Measurements from ENCODE around the gene DACT1. TPM values are rescaled to one million over a fixed set of nuclear protein-coding genes. Genes with fewer than 3 reads are reported as not detected.

The DACT1 gene
- total and polyA plus RNA-seq, 4 donors: 0.32 to 3.8 (median 1.6) TPM

DNA sequence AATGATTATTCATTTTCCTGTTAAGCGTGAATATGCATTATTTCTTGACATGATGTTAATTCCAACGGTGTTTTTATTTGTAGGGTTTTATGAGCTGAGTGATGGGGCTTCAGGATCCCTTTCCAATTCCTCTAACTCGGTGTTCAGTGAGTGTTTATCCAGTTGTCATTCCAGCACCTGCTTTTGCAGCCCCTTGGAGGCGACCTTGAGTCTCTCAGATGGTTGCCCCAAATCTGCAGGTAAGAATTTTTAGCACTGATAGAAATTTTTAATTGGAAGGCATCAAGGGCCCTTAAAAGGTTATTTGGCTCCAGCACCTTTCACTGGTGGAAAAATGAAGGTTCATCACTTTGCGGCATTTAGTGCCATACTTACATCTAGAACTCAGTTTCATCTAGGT lies 3.7 kb downstream of the DACT1 start:
- peaks cover 0 to 3% (median 0%) of the 10 kb centered on the region in 4 donors for H3K27me3 ChIP-seq (ENCODE audit: control insufficient read depth in 4 of 4, insufficient read depth in 4 of 4, low read length in 3 of 4)
- no peaks in the 10 kb centered on the region for H3K9me3 ChIP-seq (ENCODE audit: control insufficient read depth in 4 of 4, low read length in 3 of 4)
- no peak overlapping the region for H3K4me3 ChIP-seq (ENCODE audit: low read depth in 1 of 3, low read length in 3 of 3)
- H3K9ac ChIP-seq (ENCODE audit: low read depth in 1 of 2, low read length in 2 of 2): no peak overlapping the region
- peaks cover 7 to 21% (median 15%) of the 10 kb centered on the region in 4 donors for H3K4me1 ChIP-seq (ENCODE audit: control insufficient read depth in 4 of 4, insufficient read depth in 4 of 4, low read length in 3 of 4)
- H3K36me3 ChIP-seq (ENCODE audit: control insufficient read depth in 4 of 4, insufficient read depth in 3 of 4, low read depth in 1 of 4, low read length in 3 of 4): peaks cover 0 to 2% (median 0%) of the 10 kb centered on the region in 4 donors
- TF ChIP-seq YY1 (IDR thresholded peaks at IDR 0.05) (no peak), EGR1 (IDR thresholded peaks at IDR 0.05; ENCODE audit: low read depth in 2 of 2) (no peak), SP1 (IDR thresholded peaks at IDR 0.05) (no peak), GABPA (IDR thresholded peaks at IDR 0.05 in 1 of 2, conservative IDR thresholded peaks at IDR 0.05 in 1 of 2) (no peak), NR2F2 (IDR thresholded peaks at IDR 0.05) (no peak), JUND (IDR thresholded peaks at IDR 0.05) (no peak), HNF4G (IDR thresholded peaks at IDR 0.05) (no peak), RAD21 (IDR thresholded peaks at IDR 0.05) (no peak), RXRA (IDR thresholded peaks at IDR 0.05) (no peak), FOXA1 (IDR thresholded peaks at IDR 0.05) (no peak), FOXA2 (IDR thresholded peaks at IDR 0.05) (no peak), TAF1 (conservative IDR thresholded peaks at IDR 0.05) (no peak), HNF4A (conservative IDR thresholded peaks at IDR 0.05) (no peak)
- TF ChIP-seq, protein P1, sequence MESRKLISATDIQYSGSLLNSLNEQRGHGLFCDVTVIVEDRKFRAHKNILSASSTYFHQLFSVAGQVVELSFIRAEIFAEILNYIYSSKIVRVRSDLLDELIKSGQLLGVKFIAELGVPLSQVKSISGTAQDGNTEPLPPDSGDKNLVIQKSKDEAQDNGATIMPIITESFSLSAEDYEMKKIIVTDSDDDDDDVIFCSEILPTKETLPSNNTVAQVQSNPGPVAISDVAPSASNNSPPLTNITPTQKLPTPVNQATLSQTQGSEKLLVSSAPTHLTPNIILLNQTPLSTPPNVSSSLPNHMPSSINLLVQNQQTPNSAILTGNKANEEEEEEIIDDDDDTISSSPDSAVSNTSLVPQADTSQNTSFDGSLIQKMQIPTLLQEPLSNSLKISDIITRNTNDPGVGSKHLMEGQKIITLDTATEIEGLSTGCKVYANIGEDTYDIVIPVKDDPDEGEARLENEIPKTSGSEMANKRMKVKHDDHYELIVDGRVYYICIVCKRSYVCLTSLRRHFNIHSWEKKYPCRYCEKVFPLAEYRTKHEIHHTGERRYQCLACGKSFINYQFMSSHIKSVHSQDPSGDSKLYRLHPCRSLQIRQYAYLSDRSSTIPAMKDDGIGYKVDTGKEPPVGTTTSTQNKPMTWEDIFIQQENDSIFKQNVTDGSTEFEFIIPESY (IDR thresholded peaks at IDR 0.05): no peak
- TF ChIP-seq, protein P2, sequence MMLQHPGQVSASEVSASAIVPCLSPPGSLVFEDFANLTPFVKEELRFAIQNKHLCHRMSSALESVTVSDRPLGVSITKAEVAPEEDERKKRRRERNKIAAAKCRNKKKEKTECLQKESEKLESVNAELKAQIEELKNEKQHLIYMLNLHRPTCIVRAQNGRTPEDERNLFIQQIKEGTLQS (IDR thresholded peaks at IDR 0.05): no peak
- TF ChIP-seq, protein P3, sequence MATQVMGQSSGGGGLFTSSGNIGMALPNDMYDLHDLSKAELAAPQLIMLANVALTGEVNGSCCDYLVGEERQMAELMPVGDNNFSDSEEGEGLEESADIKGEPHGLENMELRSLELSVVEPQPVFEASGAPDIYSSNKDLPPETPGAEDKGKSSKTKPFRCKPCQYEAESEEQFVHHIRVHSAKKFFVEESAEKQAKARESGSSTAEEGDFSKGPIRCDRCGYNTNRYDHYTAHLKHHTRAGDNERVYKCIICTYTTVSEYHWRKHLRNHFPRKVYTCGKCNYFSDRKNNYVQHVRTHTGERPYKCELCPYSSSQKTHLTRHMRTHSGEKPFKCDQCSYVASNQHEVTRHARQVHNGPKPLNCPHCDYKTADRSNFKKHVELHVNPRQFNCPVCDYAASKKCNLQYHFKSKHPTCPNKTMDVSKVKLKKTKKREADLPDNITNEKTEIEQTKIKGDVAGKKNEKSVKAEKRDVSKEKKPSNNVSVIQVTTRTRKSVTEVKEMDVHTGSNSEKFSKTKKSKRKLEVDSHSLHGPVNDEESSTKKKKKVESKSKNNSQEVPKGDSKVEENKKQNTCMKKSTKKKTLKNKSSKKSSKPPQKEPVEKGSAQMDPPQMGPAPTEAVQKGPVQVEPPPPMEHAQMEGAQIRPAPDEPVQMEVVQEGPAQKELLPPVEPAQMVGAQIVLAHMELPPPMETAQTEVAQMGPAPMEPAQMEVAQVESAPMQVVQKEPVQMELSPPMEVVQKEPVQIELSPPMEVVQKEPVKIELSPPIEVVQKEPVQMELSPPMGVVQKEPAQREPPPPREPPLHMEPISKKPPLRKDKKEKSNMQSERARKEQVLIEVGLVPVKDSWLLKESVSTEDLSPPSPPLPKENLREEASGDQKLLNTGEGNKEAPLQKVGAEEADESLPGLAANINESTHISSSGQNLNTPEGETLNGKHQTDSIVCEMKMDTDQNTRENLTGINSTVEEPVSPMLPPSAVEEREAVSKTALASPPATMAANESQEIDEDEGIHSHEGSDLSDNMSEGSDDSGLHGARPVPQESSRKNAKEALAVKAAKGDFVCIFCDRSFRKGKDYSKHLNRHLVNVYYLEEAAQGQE (IDR thresholded peaks at IDR 0.05): no peak
- TF ChIP-seq, protein P4, sequence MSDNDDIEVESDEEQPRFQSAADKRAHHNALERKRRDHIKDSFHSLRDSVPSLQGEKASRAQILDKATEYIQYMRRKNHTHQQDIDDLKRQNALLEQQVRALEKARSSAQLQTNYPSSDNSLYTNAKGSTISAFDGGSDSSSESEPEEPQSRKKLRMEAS (IDR thresholded peaks at IDR 0.05): no peak
- DNase-seq (ENCODE audit: low spot score): no peak
- H3K27ac ChIP-seq (ENCODE audit: low read depth in 1 of 2, low read length in 2 of 2): no peak overlapping the region
- 90% methylated on average over 5 of the region's 5 CpGs for WGBS

DNA sequence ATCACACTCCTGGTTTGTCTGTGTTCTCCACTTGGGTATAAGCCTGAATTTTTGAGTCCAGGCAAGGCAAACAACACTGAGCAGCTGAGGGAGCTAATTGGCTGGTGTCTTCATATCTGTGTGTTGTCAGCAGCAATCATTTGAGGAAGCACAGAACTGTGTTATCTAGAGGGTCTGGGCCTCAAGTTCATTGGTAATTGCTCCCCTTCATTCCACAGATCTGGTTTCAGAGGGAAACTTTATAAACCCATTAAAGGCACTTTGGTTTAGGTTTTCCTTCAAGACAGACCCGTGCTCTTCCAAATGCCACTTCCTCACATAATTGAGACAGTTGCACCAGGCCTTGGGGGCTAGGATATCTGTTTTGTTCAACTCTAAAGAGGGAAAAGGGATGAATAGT lies 5.6 kb downstream of the DACT1 start:
- Histone ChIP-seq H3K27me3 (ENCODE audit: control insufficient read depth in 4 of 4, insufficient read depth in 4 of 4, low read length in 3 of 4) (no peaks in the 10 kb centered on the region), H3K9me3 (ENCODE audit: control insufficient read depth in 4 of 4, low read length in 3 of 4) (no peaks in the 10 kb centered on the region), H3K36me3 (ENCODE audit: control insufficient read depth in 4 of 4, insufficient read depth in 3 of 4, low read depth in 1 of 4, low read length in 3 of 4) (peaks cover 0 to 2% (median 0%) of the 10 kb centered on the region in 4 donors), H3K27ac (ENCODE audit: low read depth in 1 of 2, low read length in 2 of 2) (no peak overlapping the region), H3K4me1 (ENCODE audit: control insufficient read depth in 4 of 4, insufficient read depth in 4 of 4, low read length in 3 of 4) (peaks cover 2 to 7% (median 6%) of the 10 kb centered on the region in 4 donors), H3K9ac (ENCODE audit: low read depth in 1 of 2, low read length in 2 of 2) (no peak overlapping the region), H3K4me3 (ENCODE audit: low read depth in 1 of 3, low read length in 3 of 3) (no peak overlapping the region)
- DNase-seq (ENCODE audit: low spot score): no peak
- WGBS: 67% methylated on average over 1 of the region's 1 CpG
- TF ChIP-seq RAD21 (IDR thresholded peaks at IDR 0.05) (peak in 1 of 2 donors; percentile 22), YY1 (IDR thresholded peaks at IDR 0.05) (no peak), SP1 (IDR thresholded peaks at IDR 0.05) (no peak), NR2F2 (IDR thresholded peaks at IDR 0.05) (peak; percentile 88), FOXA1 (IDR thresholded peaks at IDR 0.05) (no peak), HNF4G (IDR thresholded peaks at IDR 0.05) (no peak), GABPA (IDR thresholded peaks at IDR 0.05 in 1 of 2, conservative IDR thresholded peaks at IDR 0.05 in 1 of 2) (no peak)
- TF ChIP-seq, protein P3 (IDR thresholded peaks at IDR 0.05): no peak
- TF ChIP-seq, protein P2 (IDR thresholded peaks at IDR 0.05): no peak
- TF ChIP-seq, protein P1 (IDR thresholded peaks at IDR 0.05): no peak
- TF ChIP-seq, protein P5, sequence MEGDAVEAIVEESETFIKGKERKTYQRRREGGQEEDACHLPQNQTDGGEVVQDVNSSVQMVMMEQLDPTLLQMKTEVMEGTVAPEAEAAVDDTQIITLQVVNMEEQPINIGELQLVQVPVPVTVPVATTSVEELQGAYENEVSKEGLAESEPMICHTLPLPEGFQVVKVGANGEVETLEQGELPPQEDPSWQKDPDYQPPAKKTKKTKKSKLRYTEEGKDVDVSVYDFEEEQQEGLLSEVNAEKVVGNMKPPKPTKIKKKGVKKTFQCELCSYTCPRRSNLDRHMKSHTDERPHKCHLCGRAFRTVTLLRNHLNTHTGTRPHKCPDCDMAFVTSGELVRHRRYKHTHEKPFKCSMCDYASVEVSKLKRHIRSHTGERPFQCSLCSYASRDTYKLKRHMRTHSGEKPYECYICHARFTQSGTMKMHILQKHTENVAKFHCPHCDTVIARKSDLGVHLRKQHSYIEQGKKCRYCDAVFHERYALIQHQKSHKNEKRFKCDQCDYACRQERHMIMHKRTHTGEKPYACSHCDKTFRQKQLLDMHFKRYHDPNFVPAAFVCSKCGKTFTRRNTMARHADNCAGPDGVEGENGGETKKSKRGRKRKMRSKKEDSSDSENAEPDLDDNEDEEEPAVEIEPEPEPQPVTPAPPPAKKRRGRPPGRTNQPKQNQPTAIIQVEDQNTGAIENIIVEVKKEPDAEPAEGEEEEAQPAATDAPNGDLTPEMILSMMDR (IDR thresholded peaks at IDR 0.05; ENCODE audit: low read depth, low read length, missing input control): no peak
